H1 (cell line): ENCODE results near the gene FHDC1. TPM values are rescaled to one million over a fixed set of nuclear protein-coding genes. Genes with fewer than 3 reads are reported as not detected.
A peak's percentile ranks its signal among the peaks of the same experiment; 100 is the strongest.

ENCODE experiments used
- CTCF ChIA-PET: fragments of 300-600 bp; sonication (Branson Sonifier 250); formaldehyde crosslinking; loops from one replicate; lab custom pipeline; 2021; ENCODE audit not compliant: partially characterized antibody; lab: Charles Lee
- POLR2A ChIA-PET: fragments of 300-600 bp; sonication (Branson Sonifier 250); formaldehyde crosslinking; loops from one replicate; lab custom pipeline; 2021; ENCODE audit warnings: inconsistent platforms; ENCODE audit not compliant: partially characterized antibody; lab: Charles Lee
- DNase-seq, 2 experiments: peaks; one replicate each; pipeline versions ENCODE4 v3.0.0 to v3.0.0-alpha.2; 2010 to 2022; ENCODE audit warnings: low spot score in 2 of 2, low read depth in 1 of 2, mixed read lengths in 1 of 2
- FAIRE-seq: peaks from 2 replicates; lab custom pipeline; 2011; peaks lifted over from hg19 to GRCh38; lab: Jason Lieb, UNC
- H2AFZ ChIP-seq: 2 replicates; pipeline ENCODE4 v1.8.1; 2012; ENCODE audit warnings: low read length, inconsistent platforms
- H2AK5ac ChIP-seq: 2 replicates; pipeline ENCODE4 v1.6.1; 2013; ENCODE audit warnings: low read depth, low read length
- H2BK120ac ChIP-seq: replicated peaks from 2 replicates; pipeline ENCODE3; 2013; ENCODE audit warnings: low read depth, low read length, inconsistent platforms
- H2BK12ac ChIP-seq: 2 replicates; pipeline ENCODE4 v1.6.1; 2013; ENCODE audit warnings: low read depth, low read length
- H2BK15ac ChIP-seq: 2 replicates; pipeline ENCODE4 v1.6.1; 2013; ENCODE audit warnings: low read length
- H2BK20ac ChIP-seq: 2 replicates; pipeline ENCODE4 v1.6.1; 2013; ENCODE audit warnings: low read length
- H2BK5ac ChIP-seq: 2 replicates; pipeline ENCODE4 v1.6.1; 2013; ENCODE audit warnings: low read depth, low read length
- H3K14ac ChIP-seq: 2 replicates; pipeline ENCODE4 v1.6.1; 2013; ENCODE audit warnings: inconsistent platforms; ENCODE audit not compliant: insufficient read length
- H3K18ac ChIP-seq: 2 replicates; pipeline ENCODE4 v1.6.1; 2013; ENCODE audit warnings: low read length; ENCODE audit errors: extremely low read depth
- H3K23ac ChIP-seq: 2 replicates; pipeline ENCODE4 v1.6.1; 2013; ENCODE audit warnings: inconsistent platforms; ENCODE audit not compliant: insufficient read length
- H3K23me2 ChIP-seq: 2 replicates; pipeline ENCODE4 v1.6.1; 2013; ENCODE audit warnings: low read depth, low read length
- H3K27ac ChIP-seq: 2 replicates; pipeline ENCODE4 v1.6.1; 2011; ENCODE audit warnings: low read depth, low read length, inconsistent platforms
- H3K27me3 ChIP-seq, 4 experiments: replicated peaks in 1 of 4; 1 replicate in 1 of 4; 2 replicates in 3 of 4; pipeline versions ENCODE4 v1.6.1 to v1.8.1; 2011 to 2013; ENCODE audit warnings: low read length in 3 of 4, mild to moderate bottlenecking in 3 of 4, inconsistent platforms in 2 of 4, mixed read lengths in 2 of 4, moderate library complexity in 1 of 4; ENCODE audit not compliant: control insufficient read depth in 3 of 4, insufficient read depth in 3 of 4; ENCODE audit errors: extremely low read depth in 1 of 4
- H3K36me3 ChIP-seq, 4 experiments: 2 replicates each; pipeline versions ENCODE4 v1.6.1 to v1.8.1; 2011 to 2013; ENCODE audit warnings: mild to moderate bottlenecking in 4 of 4, low read length in 3 of 4, moderate library complexity in 2 of 4, control low read depth in 1 of 4, inconsistent platforms in 1 of 4; ENCODE audit not compliant: insufficient read depth in 4 of 4, control insufficient read depth in 2 of 4
- H3K4ac ChIP-seq: replicated peaks from 2 replicates; pipeline ENCODE3; 2013; ENCODE audit warnings: low read length, low read depth, mixed read lengths, inconsistent platforms; ENCODE audit not compliant: insufficient read length
- H3K4me1 ChIP-seq, 4 experiments: replicated peaks in 1 of 4; 1 replicate in 1 of 4; 2 replicates in 3 of 4; pipeline versions ENCODE4 v1.6.1 to v1.8.1; 2011 to 2013; ENCODE audit warnings: low read length in 3 of 4, inconsistent platforms in 2 of 4, mixed read lengths in 1 of 4; ENCODE audit not compliant: insufficient read depth in 4 of 4, control insufficient read depth in 3 of 4
- H3K4me2 ChIP-seq, 2 experiments: 2 replicates each; pipeline versions ENCODE4 v1.6.1 to v1.8.1; 2011 to 2013; ENCODE audit warnings: low read depth in 2 of 2, low read length in 2 of 2, control low read depth in 1 of 2, inconsistent platforms in 1 of 2, mild to moderate bottlenecking in 1 of 2; ENCODE audit not compliant: insufficient read depth in 1 of 2
- H3K4me3 ChIP-seq, 4 experiments: fragments of 200-600, 300-600 bp in 1 of 4; sonication (generic), shearing (Covaris generic), sonication (Bioruptor Twin) in 1 of 4; 2 replicates each; pipeline versions ENCODE4 v1.5.1 to v1.8.1; 2011 to 2016; ENCODE audit warnings: low read length in 4 of 4, low read depth in 3 of 4, control low read depth in 2 of 4, inconsistent platforms in 2 of 4, mild to moderate bottlenecking in 2 of 4, mixed read lengths in 1 of 4, moderate library complexity in 1 of 4; ENCODE audit not compliant: insufficient read depth in 2 of 4; ENCODE audit errors: extremely low read depth in 1 of 4
- H3K56ac ChIP-seq: replicated peaks from 2 replicates; pipeline ENCODE3; 2013; ENCODE audit warnings: low read depth, mild to moderate bottlenecking, mixed read lengths, low read length, inconsistent platforms; ENCODE audit not compliant: insufficient read length
- H3K79me1 ChIP-seq: 2 replicates; pipeline ENCODE4 v1.6.1; 2013; ENCODE audit warnings: low read depth, low read length, control low read depth
- H3K79me2 ChIP-seq, 2 experiments: 2 replicates each; pipeline versions ENCODE4 v1.6.1 to v1.8.1; 2012 to 2013; ENCODE audit warnings: low read length in 2 of 2, mild to moderate bottlenecking in 2 of 2, inconsistent platforms in 1 of 2; ENCODE audit not compliant: insufficient read depth in 2 of 2, control insufficient read depth in 1 of 2
- H3K9ac ChIP-seq, 4 experiments: replicated peaks in 1 of 4; 1 replicate in 1 of 4; 2 replicates in 3 of 4; pipeline versions ENCODE4 v1.6.1 to v1.8.1; 2011 to 2013; ENCODE audit warnings: low read depth in 3 of 4, low read length in 3 of 4, control low read depth in 2 of 4, mild to moderate bottlenecking in 2 of 4, moderate library complexity in 2 of 4, inconsistent platforms in 1 of 4; ENCODE audit errors: extremely low read depth in 1 of 4
- H3K9me3 ChIP-seq, 2 experiments: 2 replicates each; pipeline versions ENCODE4 v1.6.1 to v1.8.1; 2012 to 2013; ENCODE audit warnings: mild to moderate bottlenecking in 2 of 2, moderate library complexity in 2 of 2, control low read depth in 1 of 2, inconsistent platforms in 1 of 2, low read depth in 1 of 2, low read length in 1 of 2, mixed read lengths in 1 of 2; ENCODE audit not compliant: insufficient read depth in 2 of 2
- H4K20me1 ChIP-seq, 2 experiments: replicated peaks in 1 of 2; 2 replicates each; pipeline versions ENCODE3 to v1.8.1; 2011 to 2013; ENCODE audit warnings: inconsistent platforms in 2 of 2, low read length in 2 of 2, mild to moderate bottlenecking in 1 of 2; ENCODE audit not compliant: insufficient read depth in 2 of 2, control insufficient read depth in 1 of 2
- H4K5ac ChIP-seq: 2 replicates; pipeline ENCODE4 v1.6.1; 2013; ENCODE audit warnings: low read length, low read depth, mixed read lengths, inconsistent platforms; ENCODE audit not compliant: insufficient read length
- H4K8ac ChIP-seq: 2 replicates; pipeline ENCODE4 v1.8.0; 2013; ENCODE audit warnings: mild to moderate bottlenecking, moderate library complexity, low read length, inconsistent platforms; ENCODE audit not compliant: insufficient read depth; ENCODE audit errors: extremely low read depth
- H4K91ac ChIP-seq: replicated peaks from 2 replicates; pipeline ENCODE3; 2013; ENCODE audit warnings: low read length, mixed read lengths, inconsistent platforms; ENCODE audit not compliant: insufficient read length
- ASH2L ChIP-seq: fragments of 200-600, 300-600 bp; sonication (generic); IDR thresholded peaks from one replicate; pipeline ENCODE4 v1.7.1; 2017; ENCODE audit warnings: low read length
- BRCA1 ChIP-seq: IDR thresholded peaks from 2 replicates; pipeline ENCODE4 v1.6.1; 2012; ENCODE audit warnings: low read depth, low read length, improper control_type of control experiment
- CHD2 ChIP-seq: IDR thresholded peaks from 2 replicates; pipeline ENCODE4 v1.6.1; 2012; ENCODE audit warnings: low read length, improper control_type of control experiment
- CTBP2 ChIP-seq: IDR thresholded peaks from 2 replicates; pipeline ENCODE4 v1.7.0; 2011; ENCODE audit warnings: borderline replicate concordance, mild to moderate bottlenecking, moderate library complexity, mixed read lengths, low read length; ENCODE audit not compliant: insufficient read depth, insufficient read length
- GABPA ChIP-seq: IDR thresholded peaks from 2 replicates; pipeline ENCODE4 v1.6.1; 2011; ENCODE audit warnings: mild to moderate bottlenecking, low read length, moderate library complexity, borderline replicate concordance; ENCODE audit not compliant: insufficient read depth
- KDM4A ChIP-seq: IDR thresholded peaks from one replicate; pipeline ENCODE4 v1.7.1; 2012; ENCODE audit warnings: low read depth, mild to moderate bottlenecking, moderate library complexity, low read length, inconsistent platforms; ENCODE audit not compliant: severe bottlenecking
- KDM5A ChIP-seq: fragments of 200-600 bp; IDR thresholded peaks from 2 replicates; pipeline ENCODE4 v1.7.1; 2012; ENCODE audit warnings: mild to moderate bottlenecking, low read length, inconsistent platforms, mixed read lengths
- NRF1 ChIP-seq: IDR thresholded peaks from 2 replicates; pipeline ENCODE4 v1.6.1; 2011; ENCODE audit warnings: mild to moderate bottlenecking, low read depth, low read length, improper control_type of control experiment
- SRF ChIP-seq: IDR thresholded peaks from 2 replicates; pipeline ENCODE4 v1.6.1; 2011; ENCODE audit warnings: mild to moderate bottlenecking, low read depth, low read length, moderate library complexity
- TBP ChIP-seq: IDR thresholded peaks from 2 replicates; pipeline ENCODE4 v1.6.1; 2011; ENCODE audit warnings: low read depth, low read length, improper control_type of control experiment
- TEAD4 ChIP-seq: IDR thresholded peaks from 2 replicates; pipeline ENCODE4 v1.6.1; 2012; ENCODE audit warnings: low read depth, low read length, inconsistent platforms, mixed read lengths
- ZNF274 ChIP-seq: IDR thresholded peaks from 2 replicates; pipeline ENCODE4 v1.7.0; 2012; ENCODE audit warnings: low read length, borderline replicate concordance; ENCODE audit errors: extremely low read depth
- WGBS, 2 experiments: shearing (Covaris generic) in 1 of 2; methylation state at CpG; one replicate each; pipeline versions ENCODE4 v1.1.6 to v1.1.7; 2013 to 2015; ENCODE audit warnings: low lambda C conversion rate in 2 of 2, mixed read lengths in 2 of 2, inconsistent platforms in 1 of 2, low coverage in 1 of 2, missing lambda C conversion rate in 1 of 2; ENCODE audit not compliant: insufficient replicate concordance in 2 of 2, insufficient coverage in 1 of 2, insufficient read length in 1 of 2; ENCODE audit errors: extremely low coverage in 1 of 2, missing lambda C conversion rate in 1 of 2; 5-methylcytosine and 5-hydroxymethylcytosine counted together
- polyA plus RNA-seq, 7 experiments: library from polyadenylated mRNA; depleted of rRNA in 3 of 7; stranded (reverse) in 5 of 7; unstranded in 2 of 7; fragments of >200 nt in 5 of 7; fragments of 200-250 nt in 2 of 7; gene quantifications; 1 replicate in 5 of 7; 2 replicates in 1 of 7; 4 replicates in 1 of 7; pipeline versions ENCODE4 v1.2.1 to v1.2.3, GENCODE V29; 2011 to 2013; ENCODE audit warnings: missing spikeins in 2 of 7, mixed read lengths in 2 of 7
- total RNA-seq: library from RNA; stranded (reverse); fragmentation: NEBNext Ultra II Directional; extraction: Animal tissue kit (Norgen Biotek cat#: 25700); gene quantifications from 2 replicates; pipeline ENCODE4 v1.2.1, GENCODE V29; 2021

FHDC1 gene
- total and polyA plus RNA-seq, 2 of the 8 experiments (the other 6 are each of a cell fraction or from before 2014, with no cell fraction given) = 6.4 to 28.6 TPM

DNA sequence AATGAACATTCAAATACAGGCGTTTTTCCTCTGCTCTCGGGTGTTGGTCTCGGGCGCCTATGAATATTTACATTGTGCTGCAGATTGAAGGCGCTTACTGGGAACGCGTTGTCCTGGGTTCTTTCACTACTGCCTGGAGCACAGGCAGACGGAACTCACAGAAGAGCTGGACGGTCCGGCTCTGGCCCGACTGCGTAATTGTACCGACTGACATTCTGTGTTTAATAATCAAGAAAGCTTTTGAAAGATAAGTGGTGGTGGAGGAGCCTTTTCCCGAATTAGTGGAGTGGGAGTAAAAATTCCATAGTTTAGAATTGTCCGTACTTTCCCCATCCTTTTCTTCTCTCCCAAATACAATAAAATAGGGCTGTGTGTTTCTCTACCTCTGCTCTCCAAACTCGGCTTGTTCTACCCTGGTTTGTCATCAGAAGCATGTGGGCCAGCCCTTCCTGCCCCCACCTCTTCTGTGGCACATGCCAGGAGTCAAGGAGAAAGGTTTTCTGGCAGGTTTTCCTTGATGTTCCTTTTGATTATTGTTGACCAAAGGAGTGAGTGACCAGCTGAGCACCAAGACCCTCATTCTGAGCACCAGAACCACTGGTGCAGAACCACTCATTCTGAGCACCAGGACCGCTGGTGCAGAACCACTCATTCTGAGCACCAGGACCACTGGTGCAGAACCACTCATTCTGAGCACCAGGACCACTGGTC lies 2.3 kb downstream of the FHDC1 start:
- no peak overlapping the region for H2BK12ac ChIP-seq
- H3K9me3 ChIP-seq = no peaks in the 10 kb centered on the region
- ChIA-PET CTCF (interaction anchor here (1.1 to 6.6 kb wide), 9 partner anchors 11 to 196 kb away, joined by 3 to 35 read pairs (median 5); no protein-coding TSS in a partner anchor), POLR2A (interaction anchor here (1.2 to 6.6 kb wide), 3 partner anchors 11 to 53 kb away, joined by 3 to 61 read pairs (median 7); no protein-coding TSS in a partner anchor)
- no peak overlapping the region for H3K4ac ChIP-seq
- H3K4me1 ChIP-seq = peaks cover 0 to 8% (median 5%) of the 10 kb centered on the region in 4 experiments; a peak in 4 of 7 replicates
- no peak overlapping the region for H2AFZ ChIP-seq
- no peak overlapping the region for H3K56ac ChIP-seq
- 53% methylated on average over 17 of the region's 17 CpGs; no CpG with 5 or more reads in 1 of the 2 experiments for WGBS, 2 experiments
- peaks cover 0 to 8% (median 5%) of the 10 kb centered on the region in 4 experiments; a peak in 4 of 8 replicates for H3K36me3 ChIP-seq
- FAIRE-seq (no peak), DNase-seq (no peak)
- H3K4me3 ChIP-seq = peak overlapping the region; percentile 79 to 97 (median 82); a peak in 5 of 8 replicates
- no peak overlapping the region for H4K91ac ChIP-seq
- H4K5ac ChIP-seq = no peak overlapping the region
- H3K14ac ChIP-seq = no peak overlapping the region
- H2BK20ac ChIP-seq = no peak overlapping the region
- no peak overlapping the region for H3K23ac ChIP-seq
- H3K4me2 ChIP-seq = peak overlapping the region; percentile 65 to 97
- H3K27ac ChIP-seq = no peak overlapping the region
- 0 out of 2 replicates have a peak overlapping the region, but pooled peaks have one; percentile 72 for H2BK15ac ChIP-seq
- H3K9ac ChIP-seq = no peak overlapping the region
- H2AK5ac ChIP-seq = no peak overlapping the region
- peaks cover 20 to 57% of the 10 kb centered on the region in 2 experiments for H3K79me2 ChIP-seq
- H3K23me2 ChIP-seq = peaks cover 2% of the 10 kb centered on the region; the same call in 1 of the 2 replicates
- peaks cover 0 to 13% (median 5%) of the 10 kb centered on the region in 4 experiments; a peak in 3 of 7 replicates for H3K27me3 ChIP-seq
- H3K79me1 ChIP-seq = 0 out of 2 replicates have a peak, but pooled peaks cover 6% of the 10 kb centered on the region
- H4K20me1 ChIP-seq = peaks cover 16 to 17% of the 10 kb centered on the region in 2 experiments
- H2BK120ac ChIP-seq = no peak overlapping the region
- H2BK5ac ChIP-seq = no peak overlapping the region; the same call in 1 of the 2 replicates
- 0 out of 2 replicates have a peak overlapping the region, but pooled peaks have one; percentile 27 for H3K18ac ChIP-seq
- no peak overlapping the region for H4K8ac ChIP-seq
- TF ChIP-seq BRCA1 (no peak), NRF1 (no peak), GABPA (no peak), TBP (no peak), ZNF274 (no peak), CTBP2 (no peak), CHD2 (no peak), TEAD4 (no peak), ASH2L (no peak), KDM5A (no peak), SRF (no peak), KDM4A (no peak)
